T-helper 17 cell (primary cell): Measurements from ENCODE around the gene KIF5C. TPM values are rescaled to one million over a fixed set of nuclear protein-coding genes. Genes with fewer than 3 reads are reported as not detected.
A peak's percentile ranks its signal among the peaks of the same experiment; 100 is the strongest.

Experiments
- ATAC-seq: fragments of 150-1000 bp; cut with Tn5 transposase; 2 replicates; pipeline ENCODE4 v1.10.0; 2021; ENCODE audit warnings: mild to moderate bottlenecking, moderate library complexity
- DNase-seq, 3 donors: peaks; one replicate each; pipeline versions ENCODE4 v3.0.0 to v3.0.0-alpha.2; 2020 to 2021
- H3K9me3 ChIP-seq: one replicate; pipeline ENCODE4 v1.7.0; 2013; ENCODE audit warnings: low read length, mild to moderate bottlenecking; ENCODE audit not compliant: control insufficient read depth, poor library complexity, severe bottlenecking
- H3K27ac Mint-ChIP-seq: one replicate; pipeline ENCODE4 v1.8.0; 2022; ENCODE audit warnings: mild to moderate bottlenecking, moderate library complexity, mixed read lengths
- H3K27me3 Mint-ChIP-seq: one replicate; pipeline ENCODE4 v1.8.0; 2022; ENCODE audit warnings: mixed read lengths
- H3K36me3 Mint-ChIP-seq: one replicate; pipeline ENCODE4 v1.8.0; 2022; ENCODE audit warnings: low read depth, mixed read lengths
- H3K4me1 Mint-ChIP-seq: one replicate; pipeline ENCODE4 v1.8.0; 2022; ENCODE audit warnings: mild to moderate bottlenecking, mixed read lengths
- H3K4me3 Mint-ChIP-seq: one replicate; pipeline ENCODE4 v1.8.0; 2022; ENCODE audit warnings: mild to moderate bottlenecking, moderate library complexity, mixed read lengths
- total RNA-seq, 4 donors: library from RNA in 2 of 4; stranded (reverse) in 2 of 4; gene quantifications; one replicate each; pipeline ENCODE4 v1.2.3 and lab custom pipeline; 2022 to 2026

Gene KIF5C
- total RNA-seq, 2 donors from 2014 or later = 32.0 to 41.6 TPM

GRCh38 chr2:148939271-148939670 lies 64.2 kb downstream of the KIF5C start:
- H3K4me3 Mint-ChIP-seq = no peak overlapping the region
- H3K36me3 Mint-ChIP-seq = peaks cover 16% of the 10 kb centered on the region
- no peaks in the 10 kb centered on the region for H3K27me3 Mint-ChIP-seq
- no peak overlapping the region for H3K27ac Mint-ChIP-seq
- no peaks in the 10 kb centered on the region for H3K9me3 ChIP-seq
- DNase-seq (no peak), ATAC-seq (no peak)
- H3K4me1 Mint-ChIP-seq = peaks cover 10% of the 10 kb centered on the region

GRCh38 chr2:148943097-148943496 lies 68.1 kb downstream of the KIF5C start:
- no peak for ATAC-seq
- H3K27me3 Mint-ChIP-seq = no peaks in the 10 kb centered on the region
- H3K9me3 ChIP-seq = no peaks in the 10 kb centered on the region
- DNase-seq = no peak
- H3K27ac Mint-ChIP-seq = no peak overlapping the region
- peaks cover 10% of the 10 kb centered on the region for H3K4me1 Mint-ChIP-seq
- H3K36me3 Mint-ChIP-seq = peaks cover 21% of the 10 kb centered on the region
- H3K4me3 Mint-ChIP-seq = no peak overlapping the region

- no peaks in the 10 kb centered on the region for H3K9me3 ChIP-seq
- ATAC-seq = no peak
- Mint-ChIP-seq H3K4me3 (no peak overlapping the region), H3K27me3 (no peaks in the 10 kb centered on the region), H3K27ac (no peak overlapping the region), H3K4me1 (peaks cover 10% of the 10 kb centered on the region), H3K36me3 (peaks cover 18% of the 10 kb centered on the region)
- DNase-seq = no peak
Observed at GRCh38 chr2:148944536-148944935, 69.5 kb downstream of the KIF5C start.

GRCh38 chr2:148947299-148947698 lies 72.3 kb downstream of the KIF5C start:
- H3K4me1 Mint-ChIP-seq = peaks cover 6% of the 10 kb centered on the region
- H3K27ac Mint-ChIP-seq = peak overlapping the region; percentile 8
- ATAC-seq (no peak), DNase-seq (no peak)
- H3K36me3 Mint-ChIP-seq = peaks cover 18% of the 10 kb centered on the region
- H3K27me3 Mint-ChIP-seq = no peaks in the 10 kb centered on the region
- no peak overlapping the region for H3K4me3 Mint-ChIP-seq
- no peaks in the 10 kb centered on the region for H3K9me3 ChIP-seq

GRCh38 chr2:148948868-148949267 lies 73.8 kb downstream of the KIF5C start:
- no peak for DNase-seq
- H3K27ac Mint-ChIP-seq = no peak overlapping the region
- H3K27me3 Mint-ChIP-seq = no peaks in the 10 kb centered on the region

GRCh38 chr2:148949348-148949747 lies 74.3 kb downstream of the KIF5C start:
- Mint-ChIP-seq H3K27ac (no peak overlapping the region), H3K36me3 (peaks cover 14% of the 10 kb centered on the region), H3K4me3 (no peak overlapping the region), H3K4me1 (peaks cover 2% of the 10 kb centered on the region), H3K27me3 (no peaks in the 10 kb centered on the region)
- H3K9me3 ChIP-seq = no peaks in the 10 kb centered on the region
- no peak for ATAC-seq
- no peak for DNase-seq

More at GRCh38 chr2:148948868-148949267, 73.8 kb downstream of the KIF5C start:
- peaks cover 14% of the 10 kb centered on the region for H3K36me3 Mint-ChIP-seq
- H3K4me1 Mint-ChIP-seq = peaks cover 2% of the 10 kb centered on the region
- H3K9me3 ChIP-seq = no peaks in the 10 kb centered on the region
- no peak for ATAC-seq
- H3K4me3 Mint-ChIP-seq = no peak overlapping the region

- Mint-ChIP-seq H3K36me3 (peaks cover 15% of the 10 kb centered on the region), H3K4me3 (no peak overlapping the region), H3K27me3 (no peaks in the 10 kb centered on the region), H3K27ac (peak overlapping the region; percentile 45), H3K4me1 (peaks cover 7% of the 10 kb centered on the region)
- no peaks in the 10 kb centered on the region for H3K9me3 ChIP-seq
- no peak for ATAC-seq
- no peak for DNase-seq
Observed at GRCh38 chr2:148952621-148953020, 77.6 kb downstream of the KIF5C start.

- DNase-seq (no peak), ATAC-seq (no peak)
- H3K36me3 Mint-ChIP-seq = peaks cover 17% of the 10 kb centered on the region
- H3K4me1 Mint-ChIP-seq = peaks cover 7% of the 10 kb centered on the region
- no peak overlapping the region for H3K4me3 Mint-ChIP-seq
- no peaks in the 10 kb centered on the region for H3K27me3 Mint-ChIP-seq
- H3K9me3 ChIP-seq = no peaks in the 10 kb centered on the region
- no peak overlapping the region for H3K27ac Mint-ChIP-seq
Observed at GRCh38 chr2:148953426-148953825, 78.4 kb downstream of the KIF5C start.

GRCh38 chr2:148954536-148954935 lies 79.5 kb downstream of the KIF5C start:
- no peak for DNase-seq
- H3K4me1 Mint-ChIP-seq = peaks cover 7% of the 10 kb centered on the region
- H3K4me3 Mint-ChIP-seq = no peak overlapping the region
- no peak for ATAC-seq
- H3K9me3 ChIP-seq = no peaks in the 10 kb centered on the region
- peaks cover 17% of the 10 kb centered on the region for H3K36me3 Mint-ChIP-seq
- H3K27ac Mint-ChIP-seq = no peak overlapping the region
- H3K27me3 Mint-ChIP-seq = no peaks in the 10 kb centered on the region

- H3K27me3 Mint-ChIP-seq = no peaks in the 10 kb centered on the region
- peaks cover 7% of the 10 kb centered on the region for H3K4me1 Mint-ChIP-seq
- no peak overlapping the region for H3K27ac Mint-ChIP-seq
- DNase-seq = no peak
- ATAC-seq = no peak
- no peak overlapping the region for H3K4me3 Mint-ChIP-seq
- H3K36me3 Mint-ChIP-seq = peaks cover 16% of the 10 kb centered on the region
- H3K9me3 ChIP-seq = no peaks in the 10 kb centered on the region
Observed at GRCh38 chr2:148955798-148956197, 80.8 kb downstream of the KIF5C start.

GRCh38 chr2:148957023-148957422 lies 82.0 kb downstream of the KIF5C start:
- no peak overlapping the region for H3K27ac Mint-ChIP-seq
- no peak for DNase-seq
- no peaks in the 10 kb centered on the region for H3K9me3 ChIP-seq
- ATAC-seq = peak; percentile 76
- H3K36me3 Mint-ChIP-seq = peaks cover 18% of the 10 kb centered on the region
- no peaks in the 10 kb centered on the region for H3K27me3 Mint-ChIP-seq
- H3K4me3 Mint-ChIP-seq = no peak overlapping the region
- H3K4me1 Mint-ChIP-seq = peaks cover 10% of the 10 kb centered on the region

GRCh38 chr2:148959745-148960144 lies 84.7 kb downstream of the KIF5C start:
- H3K27ac Mint-ChIP-seq = no peak overlapping the region
- no peak for ATAC-seq
- H3K4me1 Mint-ChIP-seq = peaks cover 10% of the 10 kb centered on the region
- DNase-seq = no peak
- H3K9me3 ChIP-seq = no peaks in the 10 kb centered on the region
- no peak overlapping the region for H3K4me3 Mint-ChIP-seq
- no peaks in the 10 kb centered on the region for H3K27me3 Mint-ChIP-seq
- H3K36me3 Mint-ChIP-seq = peaks cover 23% of the 10 kb centered on the region

- ATAC-seq = no peak
- Mint-ChIP-seq H3K27ac (no peak overlapping the region), H3K36me3 (peaks cover 30% of the 10 kb centered on the region), H3K4me3 (no peak overlapping the region), H3K4me1 (peaks cover 12% of the 10 kb centered on the region), H3K27me3 (no peaks in the 10 kb centered on the region)
- DNase-seq = no peak
- no peaks in the 10 kb centered on the region for H3K9me3 ChIP-seq
Observed at GRCh38 chr2:148960483-148960882, 85.5 kb downstream of the KIF5C start.

GRCh38 chr2:148963461-148963860 lies 88.4 kb downstream of the KIF5C start:
- no peak for ATAC-seq
- Mint-ChIP-seq H3K36me3 (peaks cover 22% of the 10 kb centered on the region), H3K4me1 (peaks cover 11% of the 10 kb centered on the region), H3K4me3 (no peak overlapping the region), H3K27ac (peak overlapping the region; percentile 65), H3K27me3 (no peaks in the 10 kb centered on the region)
- no peak for DNase-seq
- H3K9me3 ChIP-seq = no peaks in the 10 kb centered on the region
